ENCODE data around the gene TULP4. TPM values are rescaled to one million over a fixed set of nuclear protein-coding genes. Genes with fewer than 3 reads are reported as not detected.

TULP4 gene
- polyA plus RNA-seq, 4 donors: 16.4 to 18.9 (median 18.3) TPM

- DNase-seq (ENCODE audit: low read depth in 4 of 4, low spot score in 3 of 4): no peak
Measured at GRCh38 chr6:158413814-158414565, 101.7 kb downstream of the TULP4 start.

- no peak for DNase-seq (ENCODE audit: low read depth in 4 of 4, low spot score in 3 of 4)
Measured at GRCh38 chr6:158414851-158415262, 102.6 kb downstream of the TULP4 start.

GRCh38 chr6:158415666-158416065 lies 103.4 kb downstream of the TULP4 start:
- no peak for DNase-seq (ENCODE audit: low read depth in 4 of 4, low spot score in 3 of 4)

- DNase-seq (ENCODE audit: low read depth in 4 of 4, low spot score in 3 of 4): no peak
Measured at GRCh38 chr6:158416883-158417759, 104.9 kb downstream of the TULP4 start.

- DNase-seq (ENCODE audit: low read depth in 4 of 4, low spot score in 3 of 4): no peak
Measured at GRCh38 chr6:158417760-158418098, 105.5 kb downstream of the TULP4 start.

- no peak for DNase-seq (ENCODE audit: low read depth in 4 of 4, low spot score in 3 of 4)
Measured at GRCh38 chr6:158418501-158418900, 106.2 kb downstream of the TULP4 start.

- DNase-seq (ENCODE audit: low read depth in 4 of 4, low spot score in 3 of 4): no peak
Measured at GRCh38 chr6:158419339-158419909, 107.2 kb downstream of the TULP4 start.

DNA sequence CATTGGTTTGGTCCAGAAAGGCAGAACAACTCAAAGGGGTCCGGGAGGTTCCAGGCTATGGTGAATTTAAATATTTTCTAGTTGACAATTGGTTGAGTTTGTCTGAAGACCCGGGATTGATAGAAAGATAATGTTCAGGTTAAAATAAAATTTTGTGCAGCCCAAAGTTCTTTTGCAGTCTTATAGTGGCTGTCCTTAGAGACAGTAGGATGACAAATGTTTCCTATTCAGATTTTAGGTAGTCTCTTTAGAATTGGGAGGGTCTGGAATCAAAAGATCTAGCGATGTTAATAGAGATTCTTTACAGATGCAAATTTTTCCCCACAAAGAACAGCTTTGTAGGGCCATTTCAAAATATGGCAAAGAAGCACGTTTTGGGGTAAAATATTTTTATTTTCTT lies 109.1 kb downstream of the TULP4 start:
- no peak for DNase-seq (ENCODE audit: low read depth in 4 of 4, low spot score in 3 of 4)

DNA sequence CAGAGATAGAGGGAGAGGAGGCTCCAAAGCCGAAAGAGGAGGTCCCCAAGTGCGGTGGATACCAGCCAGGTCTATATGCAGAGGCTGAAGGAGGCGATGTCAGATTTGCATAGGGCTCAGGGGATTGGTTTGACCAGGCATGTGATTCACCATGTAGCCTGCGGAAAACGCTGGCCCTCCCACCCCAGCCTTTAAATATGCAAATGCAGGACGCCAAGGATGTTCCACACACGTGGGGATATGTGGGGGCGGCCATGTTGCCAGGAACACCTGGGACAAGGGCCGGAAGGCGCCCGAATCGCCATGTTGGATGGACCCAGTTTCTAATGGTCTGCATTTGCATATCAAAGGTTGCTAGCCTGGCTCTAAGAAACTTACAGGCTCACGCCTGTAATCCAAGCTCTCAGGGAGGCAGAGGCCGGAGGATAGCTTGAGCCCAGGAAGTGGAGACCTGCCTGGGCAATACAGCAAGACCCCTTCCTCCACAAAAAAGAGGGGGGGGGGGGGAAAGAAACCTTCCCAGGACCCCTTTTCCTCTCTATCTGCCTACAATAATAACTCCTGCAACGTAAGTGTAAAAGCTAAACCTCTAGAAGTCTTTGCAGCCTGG lies 110.5 kb downstream of the TULP4 start:
- DNase-seq (ENCODE audit: low read depth in 4 of 4, low spot score in 3 of 4): no peak

GRCh38 chr6:158431036-158431435 lies 118.8 kb downstream of the TULP4 start:
- DNase-seq (ENCODE audit: low read depth in 4 of 4, low spot score in 3 of 4): no peak

DNA sequence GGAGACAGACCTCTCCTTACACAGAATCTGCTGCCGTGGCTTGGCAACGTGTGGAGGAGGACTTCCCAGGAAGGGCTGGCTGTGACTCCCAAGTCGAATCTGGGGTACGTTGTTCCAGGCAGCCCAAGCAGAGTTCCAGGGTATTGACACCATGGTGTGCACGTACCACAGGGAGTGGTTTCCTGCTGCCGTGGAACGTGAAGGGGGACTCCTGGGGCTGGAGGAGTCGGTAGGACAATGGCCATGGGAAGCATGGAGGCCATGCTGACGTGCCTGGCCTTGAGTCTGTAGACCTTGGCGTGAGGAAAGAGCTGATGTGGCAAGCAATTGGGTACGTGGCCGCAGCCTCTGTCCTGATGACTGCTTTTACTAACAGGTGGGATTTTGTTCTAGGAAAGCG lies 119.3 kb downstream of the TULP4 start:
- no peak for DNase-seq (ENCODE audit: low read depth in 4 of 4, low spot score in 3 of 4)

DNA sequence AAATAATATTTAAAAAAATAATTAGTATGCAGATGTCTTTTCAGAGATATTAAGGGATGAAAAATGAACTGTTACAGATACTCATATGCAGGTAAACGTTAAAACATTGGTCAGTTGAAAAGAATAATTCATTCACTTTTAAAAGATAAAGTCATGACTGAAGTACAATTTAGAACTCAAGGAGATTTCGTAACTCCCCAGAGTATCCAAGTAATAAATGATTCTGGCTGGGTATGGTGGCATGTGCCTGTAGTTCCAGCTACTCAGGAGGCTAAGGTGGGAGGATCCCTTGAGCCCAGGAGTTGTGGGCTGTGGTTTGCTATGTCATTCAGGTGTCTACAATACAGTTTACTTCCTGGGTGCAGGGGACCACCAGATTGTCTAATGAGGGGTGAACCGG lies 125.3 kb downstream of the TULP4 start:
- no peak for DNase-seq (ENCODE audit: low read depth in 4 of 4, low spot score in 3 of 4)

DNA sequence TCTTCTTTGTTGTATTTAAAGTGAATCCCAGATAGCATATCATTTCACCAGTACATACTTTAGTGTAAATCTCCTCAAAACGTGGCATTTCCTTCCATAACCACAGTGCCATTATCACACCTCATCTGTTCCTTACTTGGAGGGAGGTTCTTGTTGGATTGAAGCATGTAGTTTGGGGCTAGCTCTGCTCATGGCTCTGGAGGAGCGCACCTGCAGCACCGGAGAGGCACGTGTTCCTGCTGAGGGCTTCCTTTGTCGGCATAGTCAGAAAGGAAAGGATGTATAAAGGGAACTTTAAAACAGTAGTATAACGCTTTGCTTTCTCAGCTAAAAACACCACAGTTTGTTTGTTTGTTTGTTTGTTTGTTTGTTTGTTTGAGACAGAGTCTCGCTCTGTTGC lies 126.0 kb downstream of the TULP4 start:
- no peak for DNase-seq (ENCODE audit: low read depth in 4 of 4, low spot score in 3 of 4)

GRCh38 chr6:158439255-158439654 lies 127.0 kb downstream of the TULP4 start:
- DNase-seq (ENCODE audit: low read depth in 4 of 4, low spot score in 3 of 4): no peak

DNA sequence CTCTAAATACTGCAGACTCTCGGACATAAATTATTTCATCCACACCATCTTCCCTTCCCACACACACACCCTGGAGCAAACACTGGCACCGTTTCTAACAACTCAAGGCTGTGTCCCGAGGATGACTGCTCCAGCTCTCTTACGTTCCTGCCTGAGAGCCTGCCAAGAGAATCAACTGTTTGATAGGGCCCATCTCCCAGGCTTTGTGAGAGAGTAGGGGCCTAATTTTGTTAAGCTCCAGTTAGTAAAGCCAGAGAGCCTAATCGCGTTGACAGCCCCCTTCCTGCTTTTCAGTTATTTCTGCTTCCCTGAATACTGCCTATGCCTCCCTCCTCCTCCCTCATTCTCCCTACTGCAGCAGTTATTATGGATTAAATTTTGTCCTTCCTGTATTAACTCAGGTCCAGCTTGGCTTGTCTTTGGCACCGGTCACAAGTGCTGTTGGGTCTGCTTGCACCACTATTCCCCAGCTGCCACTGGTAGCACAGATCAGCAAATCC lies 129.5 kb downstream of the TULP4 start:
- DNase-seq (ENCODE audit: low read depth in 4 of 4, low spot score in 3 of 4): no peak

GRCh38 chr6:158442306-158442705 lies 130.0 kb downstream of the TULP4 start:
- no peak for DNase-seq (ENCODE audit: low read depth in 4 of 4, low spot score in 3 of 4)

GRCh38 chr6:158445426-158446085 lies 133.3 kb downstream of the TULP4 start:
- no peak for DNase-seq (ENCODE audit: low read depth in 4 of 4, low spot score in 3 of 4)

- DNase-seq (ENCODE audit: low read depth in 4 of 4, low spot score in 3 of 4): no peak
Measured at GRCh38 chr6:158448856-158449255, 136.6 kb downstream of the TULP4 start.

DNA sequence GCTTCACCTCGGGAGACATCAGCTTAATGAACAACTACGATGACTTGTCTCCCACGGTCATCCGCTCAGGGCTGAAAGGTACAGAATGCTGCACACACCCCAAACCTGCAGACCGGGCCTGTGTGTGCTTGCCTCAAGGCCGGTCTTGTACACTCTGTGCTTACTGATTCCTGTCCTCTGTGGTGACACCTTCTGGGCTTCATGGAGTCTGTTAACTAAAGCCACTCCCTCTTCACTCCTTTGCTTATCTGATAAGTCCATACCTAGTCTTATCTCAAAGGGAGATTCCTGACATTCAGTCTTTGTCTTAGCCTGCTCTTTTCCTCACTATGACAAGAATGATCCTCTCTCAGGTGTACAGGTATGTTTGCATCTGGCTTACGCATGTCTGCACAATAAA lies 139.9 kb downstream of the TULP4 start:
- DNase-seq (ENCODE audit: low read depth in 4 of 4, low spot score in 3 of 4): no peak

- DNase-seq (ENCODE audit: low read depth in 4 of 4, low spot score in 3 of 4): no peak
Measured at GRCh38 chr6:158457131-158457530, 144.9 kb downstream of the TULP4 start.
